AG09309 (cell line): Measurements from ENCODE around the gene GIPC2.
"Not testable (repeated sequence)": the region's sequence is repeated elsewhere in the genome, so short reads cannot be mapped to it uniquely, and the experiment has no call there.

ENCODE experiments used
- DNase-seq: peaks from one replicate; pipeline ENCODE4 v3.0.0-alpha.2; 2010; ENCODE audit warnings: low read depth
- H3K4me3 ChIP-seq: 2 replicates; pipeline ENCODE4 v1.5.1; 2011; ENCODE audit warnings: mild to moderate bottlenecking, low read depth, low read length, moderate library complexity; ENCODE audit not compliant: control insufficient read depth
- TF ChIP-seq, protein P1 (sequence below): IDR thresholded peaks from 2 replicates; pipeline ENCODE4 v1.5.1; 2011; ENCODE audit warnings: mild to moderate bottlenecking, low read depth, low read length, inconsistent platforms; ENCODE audit not compliant: insufficient read depth, control insufficient read depth; ENCODE audit errors: missing control alignments

The GIPC2 gene

GRCh38 chr1:78096976-78097375 lies 51.2 kb downstream of the GIPC2 start:
- TF ChIP-seq, protein P1, sequence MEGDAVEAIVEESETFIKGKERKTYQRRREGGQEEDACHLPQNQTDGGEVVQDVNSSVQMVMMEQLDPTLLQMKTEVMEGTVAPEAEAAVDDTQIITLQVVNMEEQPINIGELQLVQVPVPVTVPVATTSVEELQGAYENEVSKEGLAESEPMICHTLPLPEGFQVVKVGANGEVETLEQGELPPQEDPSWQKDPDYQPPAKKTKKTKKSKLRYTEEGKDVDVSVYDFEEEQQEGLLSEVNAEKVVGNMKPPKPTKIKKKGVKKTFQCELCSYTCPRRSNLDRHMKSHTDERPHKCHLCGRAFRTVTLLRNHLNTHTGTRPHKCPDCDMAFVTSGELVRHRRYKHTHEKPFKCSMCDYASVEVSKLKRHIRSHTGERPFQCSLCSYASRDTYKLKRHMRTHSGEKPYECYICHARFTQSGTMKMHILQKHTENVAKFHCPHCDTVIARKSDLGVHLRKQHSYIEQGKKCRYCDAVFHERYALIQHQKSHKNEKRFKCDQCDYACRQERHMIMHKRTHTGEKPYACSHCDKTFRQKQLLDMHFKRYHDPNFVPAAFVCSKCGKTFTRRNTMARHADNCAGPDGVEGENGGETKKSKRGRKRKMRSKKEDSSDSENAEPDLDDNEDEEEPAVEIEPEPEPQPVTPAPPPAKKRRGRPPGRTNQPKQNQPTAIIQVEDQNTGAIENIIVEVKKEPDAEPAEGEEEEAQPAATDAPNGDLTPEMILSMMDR = no peak
- H3K4me3 ChIP-seq = no peak overlapping the region
- no peak for DNase-seq

GRCh38 chr1:78101051-78101450 lies 55.3 kb downstream of the GIPC2 start:
- no peak overlapping the region for H3K4me3 ChIP-seq
- no peak for DNase-seq
- TF ChIP-seq, protein P1 = no peak

DNA sequence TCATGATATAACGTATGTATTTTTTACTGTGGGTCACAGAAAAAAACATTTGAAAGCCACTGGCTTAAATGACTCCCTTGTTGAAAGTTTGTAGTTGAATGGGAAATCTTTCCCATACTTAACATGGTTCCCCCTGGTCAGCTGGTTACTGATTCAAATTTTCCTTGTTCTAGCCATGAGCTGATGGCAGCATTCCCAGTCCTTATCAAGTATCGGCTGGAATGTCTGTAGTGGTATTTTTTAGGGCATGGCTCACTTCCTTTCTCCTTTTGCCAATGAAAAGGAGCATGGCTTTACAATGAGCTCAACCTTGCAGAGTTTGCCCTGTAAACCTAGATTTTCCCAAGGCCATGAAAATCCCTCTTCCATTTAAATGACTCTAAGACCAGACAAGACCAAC lies 55.7 kb downstream of the GIPC2 start:
- peak; percentile 94 for DNase-seq
- TF ChIP-seq, protein P1 = no peak
- no peak overlapping the region for H3K4me3 ChIP-seq

DNA sequence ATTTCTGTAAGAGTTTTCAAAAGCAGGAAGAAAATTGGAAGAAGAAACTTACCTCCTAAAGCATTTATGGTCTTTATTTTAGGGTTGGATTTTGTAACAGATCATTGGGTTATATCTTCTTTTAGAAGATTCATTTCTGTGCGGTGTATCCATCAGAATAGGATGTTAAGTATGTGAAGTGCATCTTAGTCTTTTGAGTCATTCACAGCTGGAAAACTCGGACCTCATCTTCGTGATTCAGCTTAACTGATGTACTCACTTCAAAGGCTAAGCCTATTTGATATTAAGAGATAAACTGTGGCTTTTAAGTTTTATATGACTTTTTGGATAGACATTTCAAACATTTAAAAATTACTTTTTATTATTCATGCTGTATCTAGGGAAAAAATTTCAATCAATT lies 56.3 kb downstream of the GIPC2 start:
- TF ChIP-seq, protein P1 = no peak
- peak; percentile 70 for DNase-seq
- H3K4me3 ChIP-seq = no peak overlapping the region

GRCh38 chr1:78102916-78103315 lies 57.1 kb downstream of the GIPC2 start:
- no peak for DNase-seq
- TF ChIP-seq, protein P1 = no peak
- H3K4me3 ChIP-seq = no peak overlapping the region

- no peak for DNase-seq
- no peak overlapping the region for H3K4me3 ChIP-seq
- TF ChIP-seq, protein P1 = no peak
These were observed 58.6 kb downstream of the GIPC2 start for GRCh38 chr1:78104322-78104721.

DNA sequence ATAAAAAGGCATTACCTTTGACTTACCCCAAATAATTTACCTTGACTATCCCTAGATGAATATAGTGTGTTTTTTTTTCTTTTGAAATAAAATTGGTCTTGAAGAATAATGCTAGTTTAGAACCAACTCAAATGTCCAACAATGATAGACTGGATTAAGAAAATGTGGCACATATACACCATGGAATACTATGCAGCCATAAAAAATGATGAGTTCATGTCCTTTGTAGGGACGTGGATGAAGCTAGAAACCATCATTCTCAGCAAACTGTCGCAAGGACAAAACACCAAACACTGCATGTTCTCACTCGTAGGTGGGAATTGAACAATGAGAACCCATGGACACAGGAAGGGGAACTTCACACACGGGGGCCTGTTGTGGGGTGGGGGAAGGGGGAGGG lies 63.9 kb downstream of the GIPC2 start:
- DNase-seq, H3K4me3 ChIP-seq: not testable (repeated sequence)
